GM23338 (cell line): Measurements from ENCODE around the gene TSPEAR.

Experiments used
- CREB1 ChIP-seq: fragments of 250-450 bp; sonication (Bioruptor Pico); IDR thresholded peaks from 2 replicates; pipeline ENCODE4 v1.5.0; 2020; ENCODE audit warnings: low read depth, mild to moderate bottlenecking, moderate library complexity
- EZH2 ChIP-seq: fragments of 200-600 bp; sonication (generic); IDR thresholded peaks from one replicate; pipeline ENCODE4 v1.8.0; 2017; ENCODE audit warnings: antibody characterized with exemption, mild to moderate bottlenecking, low read depth; ENCODE audit not compliant: unreplicated experiment
- EZH2phosphoT487 ChIP-seq: fragments of 200-600 bp; sonication (generic); IDR thresholded peaks from one replicate; pipeline ENCODE4 v1.8.1; 2018; ENCODE audit warnings: antibody characterized with exemption; ENCODE audit not compliant: unreplicated experiment
- JUNB ChIP-seq: IDR thresholded peaks from one replicate; pipeline ENCODE4 v1.6.1; 2016; ENCODE audit warnings: antibody characterized with exemption; ENCODE audit not compliant: unreplicated experiment
- NANOG ChIP-seq: IDR thresholded peaks from 2 replicates; pipeline ENCODE4 v1.6.1; 2016; ENCODE audit warnings: antibody characterized with exemption, borderline replicate concordance
- POLR2AphosphoS5 ChIP-seq: IDR thresholded peaks from 2 replicates; pipeline ENCODE4 v1.6.1; 2016; ENCODE audit warnings: antibody characterized with exemption, low read depth
- STAT1 ChIP-seq: IDR thresholded peaks from one replicate; pipeline ENCODE4 v1.6.1; 2016; ENCODE audit warnings: antibody characterized with exemption; ENCODE audit not compliant: unreplicated experiment
- ZNF114 ChIP-seq: fragments of 250-450 bp; sonication (Bioruptor Pico); IDR thresholded peaks from 2 replicates; pipeline ENCODE4 v1.5.0; 2020; ENCODE audit warnings: mild to moderate bottlenecking, moderate library complexity
- ZNF331 ChIP-seq: fragments of 250-450 bp; sonication (Bioruptor Pico); IDR thresholded peaks from 2 replicates; pipeline ENCODE4 v1.5.0; 2020; ENCODE audit warnings: low read depth, mild to moderate bottlenecking, moderate library complexity
- TF ChIP-seq, protein P1 (sequence below), 2 experiments: fragments of 200-600 bp in 1 of 2; sonication (generic) in 1 of 2; conservative IDR thresholded peaks; 2 replicates each; pipeline versions ENCODE4 v1.5.1 to v1.6.1; 2016 to 2017; ENCODE audit warnings: antibody characterized with exemption in 2 of 2, low read depth in 2 of 2, mild to moderate bottlenecking in 2 of 2, moderate library complexity in 1 of 2
- TF ChIP-seq, protein P2 (sequence below): IDR thresholded peaks from one replicate; pipeline ENCODE4 v1.6.1; 2018; ENCODE audit warnings: antibody characterized with exemption; ENCODE audit not compliant: unreplicated experiment
- TF ChIP-seq, protein P3 (sequence below): IDR thresholded peaks from 2 replicates; pipeline ENCODE4 v1.6.1; 2016; ENCODE audit warnings: antibody characterized with exemption
- TF ChIP-seq, protein P4 (sequence below): fragments of 250-450 bp; sonication (Bioruptor Pico); IDR thresholded peaks from 2 replicates; pipeline ENCODE4 v1.5.0; 2020; ENCODE audit warnings: mild to moderate bottlenecking, moderate library complexity

DNA sequence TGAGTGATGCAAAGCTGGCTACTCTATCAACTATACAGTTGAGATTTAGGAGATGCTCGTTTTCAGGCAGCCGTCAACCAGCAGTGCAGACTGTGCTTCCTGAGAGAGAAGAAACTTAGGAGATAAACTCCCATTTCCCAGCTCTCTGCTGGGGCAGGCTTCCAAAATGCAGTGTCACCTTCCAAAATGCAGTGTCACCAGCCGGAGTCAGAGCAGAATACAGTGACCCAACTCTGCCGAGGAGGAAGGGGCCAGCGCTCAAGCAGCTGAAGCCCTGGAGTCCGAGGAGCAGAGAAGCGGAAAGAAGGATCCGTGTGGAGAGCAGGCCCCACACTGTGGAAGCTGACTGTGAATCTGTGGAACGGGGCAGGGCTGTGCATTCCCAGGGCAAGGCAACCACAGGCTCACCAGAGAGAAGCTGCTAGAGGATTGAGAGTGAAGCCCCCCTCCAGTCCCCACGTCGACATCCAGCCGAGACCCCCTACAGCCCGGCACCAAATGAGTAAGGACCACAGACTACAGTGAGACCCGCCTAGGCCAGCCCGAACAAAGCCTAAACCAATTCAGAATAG, 28.7 kb downstream of the TSPEAR start:
- no peak for TF ChIP-seq JUNB
- TF ChIP-seq, protein P1, sequence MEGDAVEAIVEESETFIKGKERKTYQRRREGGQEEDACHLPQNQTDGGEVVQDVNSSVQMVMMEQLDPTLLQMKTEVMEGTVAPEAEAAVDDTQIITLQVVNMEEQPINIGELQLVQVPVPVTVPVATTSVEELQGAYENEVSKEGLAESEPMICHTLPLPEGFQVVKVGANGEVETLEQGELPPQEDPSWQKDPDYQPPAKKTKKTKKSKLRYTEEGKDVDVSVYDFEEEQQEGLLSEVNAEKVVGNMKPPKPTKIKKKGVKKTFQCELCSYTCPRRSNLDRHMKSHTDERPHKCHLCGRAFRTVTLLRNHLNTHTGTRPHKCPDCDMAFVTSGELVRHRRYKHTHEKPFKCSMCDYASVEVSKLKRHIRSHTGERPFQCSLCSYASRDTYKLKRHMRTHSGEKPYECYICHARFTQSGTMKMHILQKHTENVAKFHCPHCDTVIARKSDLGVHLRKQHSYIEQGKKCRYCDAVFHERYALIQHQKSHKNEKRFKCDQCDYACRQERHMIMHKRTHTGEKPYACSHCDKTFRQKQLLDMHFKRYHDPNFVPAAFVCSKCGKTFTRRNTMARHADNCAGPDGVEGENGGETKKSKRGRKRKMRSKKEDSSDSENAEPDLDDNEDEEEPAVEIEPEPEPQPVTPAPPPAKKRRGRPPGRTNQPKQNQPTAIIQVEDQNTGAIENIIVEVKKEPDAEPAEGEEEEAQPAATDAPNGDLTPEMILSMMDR (conservative IDR thresholded peaks at IDR 0.05; ENCODE audit: low read depth in 2 of 2): no peak
- TF ChIP-seq, protein P2, sequence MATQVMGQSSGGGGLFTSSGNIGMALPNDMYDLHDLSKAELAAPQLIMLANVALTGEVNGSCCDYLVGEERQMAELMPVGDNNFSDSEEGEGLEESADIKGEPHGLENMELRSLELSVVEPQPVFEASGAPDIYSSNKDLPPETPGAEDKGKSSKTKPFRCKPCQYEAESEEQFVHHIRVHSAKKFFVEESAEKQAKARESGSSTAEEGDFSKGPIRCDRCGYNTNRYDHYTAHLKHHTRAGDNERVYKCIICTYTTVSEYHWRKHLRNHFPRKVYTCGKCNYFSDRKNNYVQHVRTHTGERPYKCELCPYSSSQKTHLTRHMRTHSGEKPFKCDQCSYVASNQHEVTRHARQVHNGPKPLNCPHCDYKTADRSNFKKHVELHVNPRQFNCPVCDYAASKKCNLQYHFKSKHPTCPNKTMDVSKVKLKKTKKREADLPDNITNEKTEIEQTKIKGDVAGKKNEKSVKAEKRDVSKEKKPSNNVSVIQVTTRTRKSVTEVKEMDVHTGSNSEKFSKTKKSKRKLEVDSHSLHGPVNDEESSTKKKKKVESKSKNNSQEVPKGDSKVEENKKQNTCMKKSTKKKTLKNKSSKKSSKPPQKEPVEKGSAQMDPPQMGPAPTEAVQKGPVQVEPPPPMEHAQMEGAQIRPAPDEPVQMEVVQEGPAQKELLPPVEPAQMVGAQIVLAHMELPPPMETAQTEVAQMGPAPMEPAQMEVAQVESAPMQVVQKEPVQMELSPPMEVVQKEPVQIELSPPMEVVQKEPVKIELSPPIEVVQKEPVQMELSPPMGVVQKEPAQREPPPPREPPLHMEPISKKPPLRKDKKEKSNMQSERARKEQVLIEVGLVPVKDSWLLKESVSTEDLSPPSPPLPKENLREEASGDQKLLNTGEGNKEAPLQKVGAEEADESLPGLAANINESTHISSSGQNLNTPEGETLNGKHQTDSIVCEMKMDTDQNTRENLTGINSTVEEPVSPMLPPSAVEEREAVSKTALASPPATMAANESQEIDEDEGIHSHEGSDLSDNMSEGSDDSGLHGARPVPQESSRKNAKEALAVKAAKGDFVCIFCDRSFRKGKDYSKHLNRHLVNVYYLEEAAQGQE: no peak
- no peak for TF ChIP-seq EZH2
- no peak for TF ChIP-seq ZNF331 (CRISPR knock-in tag)
- no peak for TF ChIP-seq POLR2AphosphoS5
- TF ChIP-seq CREB1: no peak
- TF ChIP-seq EZH2phosphoT487: no peak
- no peak for TF ChIP-seq STAT1
- no peak for TF ChIP-seq ZNF114 (CRISPR knock-in tag)
- TF ChIP-seq, protein P3, sequence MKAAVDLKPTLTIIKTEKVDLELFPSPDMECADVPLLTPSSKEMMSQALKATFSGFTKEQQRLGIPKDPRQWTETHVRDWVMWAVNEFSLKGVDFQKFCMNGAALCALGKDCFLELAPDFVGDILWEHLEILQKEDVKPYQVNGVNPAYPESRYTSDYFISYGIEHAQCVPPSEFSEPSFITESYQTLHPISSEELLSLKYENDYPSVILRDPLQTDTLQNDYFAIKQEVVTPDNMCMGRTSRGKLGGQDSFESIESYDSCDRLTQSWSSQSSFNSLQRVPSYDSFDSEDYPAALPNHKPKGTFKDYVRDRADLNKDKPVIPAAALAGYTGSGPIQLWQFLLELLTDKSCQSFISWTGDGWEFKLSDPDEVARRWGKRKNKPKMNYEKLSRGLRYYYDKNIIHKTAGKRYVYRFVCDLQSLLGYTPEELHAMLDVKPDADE: no peak
- TF ChIP-seq NANOG: no peak
- TF ChIP-seq, protein P4, sequence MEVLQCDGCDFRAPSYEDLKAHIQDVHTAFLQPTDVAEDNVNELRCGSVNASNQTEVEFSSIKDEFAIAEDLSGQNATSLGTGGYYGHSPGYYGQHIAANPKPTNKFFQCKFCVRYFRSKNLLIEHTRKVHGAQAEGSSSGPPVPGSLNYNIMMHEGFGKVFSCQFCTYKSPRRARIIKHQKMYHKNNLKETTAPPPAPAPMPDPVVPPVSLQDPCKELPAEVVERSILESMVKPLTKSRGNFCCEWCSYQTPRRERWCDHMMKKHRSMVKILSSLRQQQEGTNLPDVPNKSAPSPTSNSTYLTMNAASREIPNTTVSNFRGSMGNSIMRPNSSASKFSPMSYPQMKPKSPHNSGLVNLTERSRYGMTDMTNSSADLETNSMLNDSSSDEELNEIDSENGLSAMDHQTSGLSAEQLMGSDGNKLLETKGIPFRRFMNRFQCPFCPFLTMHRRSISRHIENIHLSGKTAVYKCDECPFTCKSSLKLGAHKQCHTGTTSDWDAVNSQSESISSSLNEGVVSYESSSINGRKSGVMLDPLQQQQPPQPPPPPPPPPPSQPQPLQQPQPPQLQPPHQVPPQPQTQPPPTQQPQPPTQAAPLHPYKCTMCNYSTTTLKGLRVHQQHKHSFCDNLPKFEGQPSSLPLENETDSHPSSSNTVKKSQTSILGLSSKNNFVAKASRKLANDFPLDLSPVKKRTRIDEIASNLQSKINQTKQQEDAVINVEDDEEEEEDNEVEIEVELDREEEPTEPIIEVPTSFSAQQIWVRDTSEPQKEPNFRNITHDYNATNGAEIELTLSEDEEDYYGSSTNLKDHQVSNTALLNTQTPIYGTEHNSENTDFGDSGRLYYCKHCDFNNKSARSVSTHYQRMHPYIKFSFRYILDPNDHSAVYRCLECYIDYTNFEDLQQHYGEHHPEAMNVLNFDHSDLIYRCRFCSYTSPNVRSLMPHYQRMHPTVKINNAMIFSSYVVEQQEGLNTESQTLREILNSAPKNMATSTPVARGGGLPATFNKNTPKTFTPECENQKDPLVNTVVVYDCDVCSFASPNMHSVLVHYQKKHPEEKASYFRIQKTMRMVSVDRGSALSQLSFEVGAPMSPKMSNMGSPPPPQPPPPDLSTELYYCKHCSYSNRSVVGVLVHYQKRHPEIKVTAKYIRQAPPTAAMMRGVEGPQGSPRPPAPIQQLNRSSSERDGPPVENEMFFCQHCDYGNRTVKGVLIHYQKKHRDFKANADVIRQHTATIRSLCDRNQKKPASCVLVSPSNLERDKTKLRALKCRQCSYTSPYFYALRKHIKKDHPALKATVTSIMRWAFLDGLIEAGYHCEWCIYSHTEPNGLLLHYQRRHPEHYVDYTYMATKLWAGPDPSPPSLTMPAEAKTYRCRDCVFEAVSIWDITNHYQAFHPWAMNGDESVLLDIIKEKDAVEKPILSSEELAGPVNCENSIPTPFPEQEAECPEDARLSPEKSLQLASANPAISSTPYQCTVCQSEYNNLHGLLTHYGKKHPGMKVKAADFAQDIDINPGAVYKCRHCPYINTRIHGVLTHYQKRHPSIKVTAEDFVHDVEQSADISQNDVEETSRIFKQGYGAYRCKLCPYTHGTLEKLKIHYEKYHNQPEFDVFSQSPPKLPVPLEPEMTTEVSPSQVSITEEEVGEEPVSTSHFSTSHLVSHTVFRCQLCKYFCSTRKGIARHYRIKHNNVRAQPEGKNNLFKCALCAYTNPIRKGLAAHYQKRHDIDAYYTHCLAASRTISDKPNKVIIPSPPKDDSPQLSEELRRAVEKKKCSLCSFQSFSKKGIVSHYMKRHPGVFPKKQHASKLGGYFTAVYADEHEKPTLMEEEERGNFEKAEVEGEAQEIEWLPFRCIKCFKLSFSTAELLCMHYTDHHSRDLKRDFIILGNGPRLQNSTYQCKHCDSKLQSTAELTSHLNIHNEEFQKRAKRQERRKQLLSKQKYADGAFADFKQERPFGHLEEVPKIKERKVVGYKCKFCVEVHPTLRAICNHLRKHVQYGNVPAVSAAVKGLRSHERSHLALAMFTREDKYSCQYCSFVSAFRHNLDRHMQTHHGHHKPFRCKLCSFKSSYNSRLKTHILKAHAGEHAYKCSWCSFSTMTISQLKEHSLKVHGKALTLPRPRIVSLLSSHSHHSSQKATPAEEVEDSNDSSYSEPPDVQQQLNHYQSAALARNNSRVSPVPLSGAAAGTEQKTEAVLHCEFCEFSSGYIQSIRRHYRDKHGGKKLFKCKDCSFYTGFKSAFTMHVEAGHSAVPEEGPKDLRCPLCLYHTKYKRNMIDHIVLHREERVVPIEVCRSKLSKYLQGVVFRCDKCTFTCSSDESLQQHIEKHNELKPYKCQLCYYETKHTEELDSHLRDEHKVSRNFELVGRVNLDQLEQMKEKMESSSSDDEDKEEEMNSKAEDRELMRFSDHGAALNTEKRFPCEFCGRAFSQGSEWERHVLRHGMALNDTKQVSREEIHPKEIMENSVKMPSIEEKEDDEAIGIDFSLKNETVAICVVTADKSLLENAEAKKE (CRISPR knock-in tag): no peak
